Kidney (tissue), 14 donors: Measurements from ENCODE around the gene ABHD14A. TPM values are rescaled to one million over a fixed set of nuclear protein-coding genes. Genes with fewer than 3 reads are reported as not detected.
A peak's percentile ranks its signal among the peaks of the same experiment; 100 is the strongest.

Experiments used
- DNase-seq, 5 donors: peaks; one replicate each; pipeline ENCODE4 v3.0.0-alpha.2; 2013 to 2020
- FAIRE-seq: peaks from 2 replicates; lab custom pipeline; 2012; peaks lifted over from hg19 to GRCh38; lab: Jason Lieb, UNC
- H3K27ac ChIP-seq, 2 donors: one replicate each; pipeline ENCODE4 v1.7.0; 2013; ENCODE audit warnings: low read depth in 2 of 2, low read length in 2 of 2, inconsistent platforms in 1 of 2
- H3K27me3 ChIP-seq: one replicate; pipeline ENCODE4 v1.7.1; 2013; ENCODE audit warnings: low read length, inconsistent platforms; ENCODE audit not compliant: control insufficient read depth, insufficient read depth
- H3K36me3 ChIP-seq, 3 donors: one replicate each; pipeline versions ENCODE4 v1.7.0 to v1.7.1; 2013; ENCODE audit warnings: low read length in 3 of 3, control low read depth in 1 of 3, inconsistent platforms in 1 of 3; ENCODE audit not compliant: insufficient read depth in 3 of 3, control insufficient read depth in 2 of 3
- H3K4me1 ChIP-seq, 3 donors: one replicate each; pipeline versions ENCODE4 v1.7.0 to v1.7.1; 2013; ENCODE audit warnings: low read length in 3 of 3, inconsistent platforms in 1 of 3, low read depth in 1 of 3; ENCODE audit not compliant: control insufficient read depth in 2 of 3, insufficient read depth in 2 of 3
- H3K4me3 ChIP-seq, 3 donors: one replicate each; pipeline versions ENCODE4 v1.7.0 to v1.8.1; 2013; ENCODE audit warnings: low read length in 3 of 3, control low read depth in 1 of 3, inconsistent platforms in 1 of 3
- H3K9ac ChIP-seq, 3 donors: one replicate each; pipeline versions ENCODE4 v1.7.0 to v1.7.1; 2013; ENCODE audit warnings: low read length in 3 of 3, control low read depth in 1 of 3, inconsistent platforms in 1 of 3
- H3K9me3 ChIP-seq, 3 donors: one replicate each; pipeline versions ENCODE4 v1.7.0 to v1.7.1; 2013; ENCODE audit warnings: low read length in 3 of 3, control low read depth in 1 of 3, inconsistent platforms in 1 of 3; ENCODE audit not compliant: control insufficient read depth in 2 of 3, insufficient read depth in 1 of 3
- intact Hi-C: fragments of 100-400 bp; cut with DNase I; formaldehyde crosslinking; loops from one replicate; pipeline ENCODE4 v1.11.1; 2022
- polyA plus RNA-seq: library from polyadenylated mRNA; stranded (reverse); fragments of 350-450 nt; fragmentation: Illumina TruSeq; extraction: RNeasy Lipid Tissue Mini Kit (QIAGEN cat#74804); gene quantifications from one replicate; pipeline ENCODE4 v1.2.3, GENCODE V29; 2014; ENCODE audit warnings: low read depth, low replicate concordance; ENCODE audit not compliant: insufficient read depth
- total RNA-seq: library from RNA; stranded (reverse); fragmentation: NEBNext Ultra II Directional; extraction: Animal tissue kit (Norgen Biotek cat#: 25700); gene quantifications from one replicate; pipeline ENCODE4 v1.2.1, GENCODE V29; 2021
- TF ChIP-seq, protein P1 (sequence below): IDR thresholded peaks from 3 replicates; pipeline ENCODE4 v1.5.1; 2012; ENCODE audit warnings: mild to moderate bottlenecking, moderate library complexity, borderline replicate concordance; ENCODE audit not compliant: insufficient read depth; ENCODE audit errors: extremely low read depth
- donor health status: control.
- donor health status: control.
- donor health status: control.
- donor health status: control.
- donor health status: control.
- donor health status: DM: yes; HTN: yes; CAD: no.
- donor health status: Normal renal cell carcinoma (clear cell type).

The ABHD14A gene
- total and polyA plus RNA-seq, 2 donors from 2014 or later = 20.7 to 50.5 TPM

DNA sequence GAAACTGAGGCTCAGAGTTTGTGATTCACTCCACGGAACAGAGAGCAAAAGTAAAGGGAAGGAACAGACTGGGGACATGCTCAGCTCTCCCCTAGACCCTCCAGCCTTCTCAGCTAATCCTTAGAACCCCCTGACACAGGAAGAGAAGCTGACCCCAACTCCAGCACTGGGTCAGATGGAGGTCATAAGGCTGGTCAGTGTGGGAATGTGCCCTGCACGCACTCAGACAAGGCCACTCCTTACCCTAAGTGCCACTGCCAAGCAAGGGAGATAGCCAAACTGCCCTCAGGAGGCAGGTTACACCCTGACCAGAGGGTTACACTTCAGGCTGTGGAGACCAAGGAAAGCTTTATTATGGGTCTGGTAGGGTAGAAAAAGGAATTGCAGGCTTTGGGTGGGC lies 19.7 kb downstream of the ABHD14A start:
- Histone ChIP-seq H3K36me3 (peaks cover 8 to 15% (median 8%) of the 10 kb centered on the region in 3 donors), H3K9ac (peak overlapping the region; percentile 97 to 99 (median 99)), H3K27ac (no peak overlapping the region), H3K4me3 (peak overlapping the region; percentile 46 to 97 (median 93)), H3K9me3 (no peaks in the 10 kb centered on the region), H3K4me1 (peaks cover 3 to 16% (median 8%) of the 10 kb centered on the region in 3 donors), H3K27me3 (no peaks in the 10 kb centered on the region)
- FAIRE-seq (no peak), DNase-seq (no peak)
- intact Hi-C loops = no loop called here
- TF ChIP-seq, protein P1, sequence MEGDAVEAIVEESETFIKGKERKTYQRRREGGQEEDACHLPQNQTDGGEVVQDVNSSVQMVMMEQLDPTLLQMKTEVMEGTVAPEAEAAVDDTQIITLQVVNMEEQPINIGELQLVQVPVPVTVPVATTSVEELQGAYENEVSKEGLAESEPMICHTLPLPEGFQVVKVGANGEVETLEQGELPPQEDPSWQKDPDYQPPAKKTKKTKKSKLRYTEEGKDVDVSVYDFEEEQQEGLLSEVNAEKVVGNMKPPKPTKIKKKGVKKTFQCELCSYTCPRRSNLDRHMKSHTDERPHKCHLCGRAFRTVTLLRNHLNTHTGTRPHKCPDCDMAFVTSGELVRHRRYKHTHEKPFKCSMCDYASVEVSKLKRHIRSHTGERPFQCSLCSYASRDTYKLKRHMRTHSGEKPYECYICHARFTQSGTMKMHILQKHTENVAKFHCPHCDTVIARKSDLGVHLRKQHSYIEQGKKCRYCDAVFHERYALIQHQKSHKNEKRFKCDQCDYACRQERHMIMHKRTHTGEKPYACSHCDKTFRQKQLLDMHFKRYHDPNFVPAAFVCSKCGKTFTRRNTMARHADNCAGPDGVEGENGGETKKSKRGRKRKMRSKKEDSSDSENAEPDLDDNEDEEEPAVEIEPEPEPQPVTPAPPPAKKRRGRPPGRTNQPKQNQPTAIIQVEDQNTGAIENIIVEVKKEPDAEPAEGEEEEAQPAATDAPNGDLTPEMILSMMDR = no peak

DNA sequence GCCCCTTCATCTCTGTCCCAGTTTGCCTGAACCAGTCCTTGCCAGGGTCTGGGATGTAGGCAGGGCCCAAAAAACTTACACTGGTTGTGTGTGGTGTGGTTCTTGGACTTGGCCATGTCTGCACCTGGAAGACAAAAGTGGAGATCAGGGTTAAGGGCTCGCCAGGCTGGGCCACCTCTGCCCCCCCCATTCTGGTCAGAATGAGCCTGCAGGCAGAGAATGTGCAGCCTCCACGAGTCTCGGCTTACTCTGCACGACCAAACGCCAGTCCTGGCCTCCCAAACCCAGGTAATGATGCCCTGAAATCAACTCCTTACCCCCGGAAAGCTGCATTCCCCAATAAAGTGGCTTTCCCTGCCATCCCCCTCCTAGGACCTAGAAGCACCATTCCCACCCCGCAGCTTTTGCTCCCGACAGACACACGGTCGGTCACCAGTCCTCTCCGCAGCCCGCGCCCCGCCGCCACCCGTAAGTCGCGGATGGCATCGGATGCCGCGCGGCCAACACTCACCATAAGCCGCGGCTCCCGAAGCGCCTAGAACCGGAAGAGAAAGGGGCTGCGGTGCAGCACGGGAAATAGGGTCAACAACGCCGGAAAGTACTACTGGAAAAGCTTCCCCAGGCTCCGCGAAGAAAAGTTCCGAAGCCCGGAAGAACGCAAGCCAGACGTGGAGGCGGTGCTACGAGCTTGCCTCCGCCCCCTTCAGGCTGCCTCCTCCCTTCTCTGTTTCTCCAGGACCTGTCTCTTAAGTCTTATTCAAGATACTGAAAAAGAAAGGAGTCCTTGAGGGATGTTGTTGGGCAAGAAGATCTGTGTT lies 20.7 kb downstream of the ABHD14A start, which contains the start of gene RPL29:
TSS of gene RPL29 (minus strand) at position 550 of the 818 bp plus-strand sequence. CDS start at position 116, 434 bp downstream.
- Histone ChIP-seq H3K4me1 (peaks cover 3 to 16% (median 8%) of the 10 kb centered on the region in 3 donors), H3K9me3 (no peaks in the 10 kb centered on the region), H3K36me3 (peaks cover 8 to 15% (median 8%) of the 10 kb centered on the region in 3 donors), H3K4me3 (peak within 1 kb of the TSS; percentile 93 to 97 (median 97)), H3K9ac (peak within 1 kb of the TSS; percentile 97 to 99 (median 99)), H3K27me3 (no peaks in the 10 kb centered on the region), H3K27ac (peak within 1 kb of the TSS; percentile 86 to 90)
- intact Hi-C loops = no loop called here
- FAIRE-seq = peak; percentile 60
- peak; percentile 96 to 97 (median 96) for DNase-seq
- TF ChIP-seq, protein P1 = no peak

DNA sequence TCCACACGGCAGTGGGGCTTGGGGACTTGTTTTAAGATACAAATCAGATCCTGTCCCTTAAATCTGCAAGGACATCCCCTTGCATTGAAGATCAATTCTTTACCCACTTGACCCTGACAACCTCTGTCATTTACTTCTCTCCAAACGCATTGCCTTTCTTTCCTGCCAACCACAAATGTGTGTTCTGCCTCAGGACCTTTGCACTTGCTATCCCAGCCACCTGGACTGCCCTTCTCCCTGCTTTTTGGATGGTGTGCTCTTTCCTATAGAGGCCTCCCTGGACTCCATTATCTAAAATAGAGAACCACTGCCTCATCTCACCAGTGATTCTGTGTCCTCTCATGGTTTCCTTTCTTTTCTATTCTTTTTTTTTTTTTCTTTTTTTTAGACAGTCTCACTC lies 22.3 kb downstream of the ABHD14A start:
- DNase-seq (no peak), FAIRE-seq (no peak)
- Histone ChIP-seq H3K4me1 (peaks cover 3 to 18% (median 8%) of the 10 kb centered on the region in 3 donors), H3K27ac (no peak overlapping the region), H3K36me3 (peaks cover 8 to 15% (median 8%) of the 10 kb centered on the region in 3 donors), H3K4me3 (no peak overlapping the region), H3K27me3 (no peaks in the 10 kb centered on the region), H3K9me3 (no peaks in the 10 kb centered on the region), H3K9ac (no peak overlapping the region)
- TF ChIP-seq, protein P1 = no peak
- intact Hi-C loops = no loop called here
